ENCODE data around the gene CHRM5. TPM values are rescaled to one million over a fixed set of nuclear protein-coding genes. Genes with fewer than 3 reads are reported as not detected.
A peak's percentile ranks its signal among the peaks of the same experiment; 100 is the strongest.

Gene CHRM5
- total and polyA plus RNA-seq, 2 donors, result 0.16 TPM; not detected in 1

DNA sequence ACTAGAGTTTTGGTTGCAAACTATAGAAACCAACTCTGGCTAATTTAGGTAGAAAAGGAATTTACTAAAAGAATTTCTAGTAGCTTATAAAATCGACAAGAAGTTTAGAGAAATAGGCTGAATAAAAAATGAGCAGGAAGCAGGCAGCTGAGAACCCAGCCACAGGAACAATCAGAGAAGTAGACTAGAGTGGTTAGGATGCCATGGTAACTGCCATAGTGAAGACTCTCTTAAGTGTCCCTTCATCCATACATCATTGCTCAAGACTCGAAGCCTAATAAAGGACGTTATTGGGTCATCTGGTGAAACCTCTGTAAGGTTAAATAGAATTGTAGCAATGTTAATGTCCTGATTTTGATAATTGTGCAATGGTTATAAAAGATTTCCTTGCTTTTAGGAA, 57.0 kb downstream of the CHRM5 start:
- Histone ChIP-seq H3K4me1 (ENCODE audit: control insufficient read depth in 2 of 2, insufficient read depth in 2 of 2, low read length in 2 of 2) (no peaks in the 10 kb centered on the region), H3K4me3 (ENCODE audit: low read length in 2 of 2) (no peak overlapping the region), H3K27ac (ENCODE audit: low read depth in 1 of 2, low read length in 1 of 2) (no peak overlapping the region), H3K27me3 (ENCODE audit: control insufficient read depth in 2 of 2, insufficient read depth in 1 of 2, low read length in 1 of 2) (no peaks in the 10 kb centered on the region), H3K36me3 (ENCODE audit: control insufficient read depth in 2 of 2, insufficient read depth in 2 of 2, low read length in 1 of 2) (no peaks in the 10 kb centered on the region), H3K9me3 (ENCODE audit: control insufficient read depth in 2 of 2, insufficient read depth in 1 of 2, low read length in 1 of 2) (peaks cover 0 to 3% of the 10 kb centered on the region in 2 donors)
- 66% methylated on average over 3 of the region's 3 CpGs for WGBS
- DNase-seq (ENCODE audit: low read depth in 6 of 9, low spot score in 9 of 9), result no peak

DNA sequence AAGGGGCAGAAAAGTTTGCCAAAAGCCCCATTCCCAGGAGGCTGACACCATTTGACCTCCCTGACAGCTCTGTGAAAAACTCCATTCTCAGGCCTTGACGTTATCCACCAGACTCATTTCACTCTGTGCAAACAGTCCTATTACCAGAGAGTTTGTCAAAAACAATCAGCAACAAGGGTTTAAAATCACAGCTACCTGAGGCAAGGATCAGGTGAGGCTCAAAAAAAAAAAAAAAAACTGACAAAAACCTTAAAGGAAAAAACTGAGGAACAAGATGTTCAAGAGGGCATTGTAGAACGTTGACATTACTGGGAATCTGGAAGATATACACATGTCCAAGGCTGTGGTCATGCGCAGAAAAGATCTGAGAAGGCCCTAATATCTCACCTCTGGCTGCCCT, 59.3 kb downstream of the CHRM5 start:
- WGBS, result 65% methylated on average over 3 of the region's 3 CpGs
- Histone ChIP-seq H3K4me1 (ENCODE audit: control insufficient read depth in 2 of 2, insufficient read depth in 2 of 2, low read length in 2 of 2) (no peaks in the 10 kb centered on the region), H3K27ac (ENCODE audit: low read depth in 1 of 2, low read length in 1 of 2) (no peak overlapping the region), H3K36me3 (ENCODE audit: control insufficient read depth in 2 of 2, insufficient read depth in 2 of 2, low read length in 1 of 2) (no peaks in the 10 kb centered on the region), H3K4me3 (ENCODE audit: low read length in 2 of 2) (no peak overlapping the region), H3K27me3 (ENCODE audit: control insufficient read depth in 2 of 2, insufficient read depth in 1 of 2, low read length in 1 of 2) (no peaks in the 10 kb centered on the region), H3K9me3 (ENCODE audit: control insufficient read depth in 2 of 2, insufficient read depth in 1 of 2, low read length in 1 of 2) (peaks cover 0 to 3% of the 10 kb centered on the region in 2 donors)
- DNase-seq (ENCODE audit: low read depth in 6 of 9, low spot score in 9 of 9), result no peak

DNA sequence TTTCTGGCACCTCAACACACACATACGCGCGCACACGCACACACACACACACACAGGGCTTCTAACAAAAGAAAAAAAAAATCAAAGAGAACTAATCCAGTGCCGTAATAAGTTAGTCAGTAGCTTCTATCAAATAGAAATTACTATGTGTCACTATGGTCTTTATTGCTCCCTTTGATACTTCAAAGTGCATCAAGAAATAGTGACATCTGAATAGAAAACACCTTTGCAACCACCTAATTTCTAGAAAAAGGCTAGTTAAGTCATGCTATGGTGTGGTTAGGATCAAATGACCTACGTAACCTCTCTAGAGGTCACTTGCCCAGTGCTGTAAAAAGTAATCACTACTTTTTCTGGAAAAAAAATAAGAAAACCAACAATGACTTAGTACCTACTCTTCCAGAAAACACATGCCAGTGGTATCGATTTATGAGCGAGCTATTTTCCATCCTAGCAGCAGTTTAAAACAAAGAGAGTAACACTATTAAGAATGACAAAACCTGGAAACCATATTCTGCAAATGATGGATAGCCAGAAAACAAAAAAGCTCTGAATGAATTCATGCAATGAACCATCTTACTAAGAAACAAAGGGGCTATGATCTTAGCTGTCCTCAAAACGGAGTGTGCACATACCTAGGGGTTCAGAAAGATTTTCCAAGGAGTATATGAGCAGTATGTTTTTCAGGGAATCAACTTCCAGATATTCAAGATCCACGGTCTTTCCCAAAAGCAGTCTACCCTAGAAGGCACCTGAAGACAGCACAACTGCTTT, 63.9 kb downstream of the CHRM5 start:
- 83% methylated on average over 10 of the region's 10 CpGs for WGBS
- Histone ChIP-seq H3K27ac (ENCODE audit: low read depth in 1 of 2, low read length in 1 of 2) (no peak overlapping the region), H3K4me1 (ENCODE audit: control insufficient read depth in 2 of 2, insufficient read depth in 2 of 2, low read length in 2 of 2) (no peaks in the 10 kb centered on the region), H3K9me3 (ENCODE audit: control insufficient read depth in 2 of 2, insufficient read depth in 1 of 2, low read length in 1 of 2) (peaks cover 0 to 3% of the 10 kb centered on the region in 2 donors), H3K27me3 (ENCODE audit: control insufficient read depth in 2 of 2, insufficient read depth in 1 of 2, low read length in 1 of 2) (no peaks in the 10 kb centered on the region), H3K36me3 (ENCODE audit: control insufficient read depth in 2 of 2, insufficient read depth in 2 of 2, low read length in 1 of 2) (no peaks in the 10 kb centered on the region), H3K4me3 (ENCODE audit: low read length in 2 of 2) (no peak overlapping the region)
- no peak for DNase-seq (ENCODE audit: low read depth in 6 of 9, low spot score in 9 of 9)

- peak in 8 of 9 donors; percentile 55 to 87 (median 66) for DNase-seq (ENCODE audit: low read depth in 6 of 9, low spot score in 9 of 9)
- H3K36me3 ChIP-seq (ENCODE audit: control insufficient read depth in 2 of 2, insufficient read depth in 2 of 2, low read length in 1 of 2), result no peaks in the 10 kb centered on the region
- under 1% methylated on average over 66 of the region's 70 CpGs for WGBS
- H3K4me1 ChIP-seq (ENCODE audit: control insufficient read depth in 2 of 2, insufficient read depth in 2 of 2, low read length in 2 of 2), result peaks cover 0 to 8% of the 10 kb centered on the region in 2 donors
- peak overlapping the region; percentile 88 to 98 for H3K4me3 ChIP-seq (ENCODE audit: low read length in 2 of 2)
- peak overlapping the region; percentile 65 to 95 for H3K27ac ChIP-seq (ENCODE audit: low read depth in 1 of 2, low read length in 1 of 2)
- H3K27me3 ChIP-seq (ENCODE audit: control insufficient read depth in 2 of 2, insufficient read depth in 1 of 2, low read length in 1 of 2), result no peaks in the 10 kb centered on the region
- no peaks in the 10 kb centered on the region for H3K9me3 ChIP-seq (ENCODE audit: control insufficient read depth in 2 of 2, insufficient read depth in 1 of 2, low read length in 1 of 2)
Observed at GRCh38 chr15:34038023-34038870, 70.0 kb downstream of the CHRM5 start.

- H3K27me3 ChIP-seq (ENCODE audit: control insufficient read depth in 2 of 2, insufficient read depth in 1 of 2, low read length in 1 of 2), result no peaks in the 10 kb centered on the region
- H3K4me3 ChIP-seq (ENCODE audit: low read length in 2 of 2), result peak within 1 kb of the TSS; percentile 88 to 98
- peak in 8 of 9 donors; percentile 27 to 76 (median 52) for DNase-seq (ENCODE audit: low read depth in 6 of 9, low spot score in 9 of 9)
- H3K27ac ChIP-seq (ENCODE audit: low read depth in 1 of 2, low read length in 1 of 2), result peak within 1 kb of the TSS; percentile 79 to 95
- H3K4me1 ChIP-seq (ENCODE audit: control insufficient read depth in 2 of 2, insufficient read depth in 2 of 2, low read length in 2 of 2), result peaks cover 0 to 8% of the 10 kb centered on the region in 2 donors
- H3K9me3 ChIP-seq (ENCODE audit: control insufficient read depth in 2 of 2, insufficient read depth in 1 of 2, low read length in 1 of 2), result no peaks in the 10 kb centered on the region
- WGBS, result under 1% methylated on average over 82 of the region's 82 CpGs
- no peaks in the 10 kb centered on the region for H3K36me3 ChIP-seq (ENCODE audit: control insufficient read depth in 2 of 2, insufficient read depth in 2 of 2, low read length in 1 of 2)
Observed at GRCh38 chr15:34038871-34039789, 70.8 kb downstream of the CHRM5 start, which contains the start of gene AVEN. Gene AVEN (minus strand): TSS chr15:34039204. CDS start chr15:34039046, 158 bp downstream.

DNA sequence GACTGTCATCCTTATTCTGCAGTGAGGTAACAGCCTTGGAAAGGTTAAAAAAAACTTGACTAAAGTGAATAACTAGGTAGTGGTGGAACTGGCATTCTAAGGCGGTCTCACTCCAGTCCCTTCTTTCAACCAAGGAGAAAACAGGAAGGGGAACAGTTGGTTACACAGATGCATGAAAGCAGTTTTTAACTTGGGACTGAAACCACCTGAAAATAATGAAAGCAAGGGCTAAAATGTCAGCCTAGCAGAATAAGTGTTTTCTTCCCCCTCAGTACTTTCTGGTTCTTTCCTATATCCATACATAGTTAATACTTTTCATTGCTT, 71.5 kb downstream of the CHRM5 start:
- Histone ChIP-seq H3K27ac (ENCODE audit: low read depth in 1 of 2, low read length in 1 of 2) (peak overlapping the region; percentile 15 to 79), H3K36me3 (ENCODE audit: control insufficient read depth in 2 of 2, insufficient read depth in 2 of 2, low read length in 1 of 2) (no peaks in the 10 kb centered on the region), H3K4me1 (ENCODE audit: control insufficient read depth in 2 of 2, insufficient read depth in 2 of 2, low read length in 2 of 2) (peaks cover 0 to 8% of the 10 kb centered on the region in 2 donors), H3K27me3 (ENCODE audit: control insufficient read depth in 2 of 2, insufficient read depth in 1 of 2, low read length in 1 of 2) (no peaks in the 10 kb centered on the region), H3K9me3 (ENCODE audit: control insufficient read depth in 2 of 2, insufficient read depth in 1 of 2, low read length in 1 of 2) (no peaks in the 10 kb centered on the region), H3K4me3 (ENCODE audit: low read length in 2 of 2) (peak overlapping the region; percentile 22 to 98)
- DNase-seq (ENCODE audit: low read depth in 6 of 9, low spot score in 9 of 9), result peak in 6 of 9 donors; percentile 4 to 48 (median 16)
- 9% methylated on average over 1 of the region's 1 CpG for WGBS

- Histone ChIP-seq H3K4me3 (ENCODE audit: low read length in 2 of 2) (no peak overlapping the region), H3K9me3 (ENCODE audit: control insufficient read depth in 2 of 2, insufficient read depth in 1 of 2, low read length in 1 of 2) (no peaks in the 10 kb centered on the region), H3K27me3 (ENCODE audit: control insufficient read depth in 2 of 2, insufficient read depth in 1 of 2, low read length in 1 of 2) (no peaks in the 10 kb centered on the region), H3K4me1 (ENCODE audit: control insufficient read depth in 2 of 2, insufficient read depth in 2 of 2, low read length in 2 of 2) (peaks cover 0 to 8% of the 10 kb centered on the region in 2 donors), H3K36me3 (ENCODE audit: control insufficient read depth in 2 of 2, insufficient read depth in 2 of 2, low read length in 1 of 2) (no peaks in the 10 kb centered on the region), H3K27ac (ENCODE audit: low read depth in 1 of 2, low read length in 1 of 2) (no peak overlapping the region)
- 94% methylated on average over 1 of the region's 1 CpG for WGBS
- DNase-seq (ENCODE audit: low read depth in 6 of 9, low spot score in 9 of 9), result no peak
Observed at GRCh38 chr15:34043391-34043790, 75.1 kb downstream of the CHRM5 start.

- Histone ChIP-seq H3K27me3 (ENCODE audit: control insufficient read depth in 2 of 2, insufficient read depth in 1 of 2, low read length in 1 of 2) (no peaks in the 10 kb centered on the region), H3K4me1 (ENCODE audit: control insufficient read depth in 2 of 2, insufficient read depth in 2 of 2, low read length in 2 of 2) (peaks cover 0 to 8% of the 10 kb centered on the region in 2 donors), H3K9me3 (ENCODE audit: control insufficient read depth in 2 of 2, insufficient read depth in 1 of 2, low read length in 1 of 2) (no peaks in the 10 kb centered on the region), H3K36me3 (ENCODE audit: control insufficient read depth in 2 of 2, insufficient read depth in 2 of 2, low read length in 1 of 2) (no peaks in the 10 kb centered on the region), H3K4me3 (ENCODE audit: low read length in 2 of 2) (no peak overlapping the region), H3K27ac (ENCODE audit: low read depth in 1 of 2, low read length in 1 of 2) (no peak overlapping the region)
- DNase-seq (ENCODE audit: low read depth in 6 of 9, low spot score in 9 of 9), result no peak
- WGBS, result 95% methylated on average over 2 of the region's 2 CpGs
Observed at GRCh38 chr15:34043813-34044212, 75.5 kb downstream of the CHRM5 start.
